HCT116 (cell line): ENCODE results near the gene IGF2BP1.
A peak's percentile ranks its signal among the peaks of the same experiment; 100 is the strongest.

Source experiments
- ATF3 ChIP-seq: IDR thresholded peaks from 2 replicates; pipeline ENCODE4 v1.6.1; 2012
- CEBPB ChIP-seq: IDR thresholded peaks from 2 replicates; pipeline ENCODE4 v1.6.1; 2012; ENCODE audit warnings: low read depth
- CTCF ChIP-seq, 3 experiments: fragments of 200-600 bp in 1 of 3; sonication (generic) in 1 of 3; IDR thresholded peaks in 2 of 3; conservative IDR thresholded peaks in 1 of 3; 2 replicates each; pipeline ENCODE4 v1.5.1; 2012 to 2017; ENCODE audit warnings: low read depth in 2 of 3, low read length in 2 of 3, antibody characterized with exemption in 1 of 3, borderline replicate concordance in 1 of 3, control low read depth in 1 of 3, mild to moderate bottlenecking in 1 of 3, mixed read lengths in 1 of 3, mixed run types in 1 of 3, moderate library complexity in 1 of 3; ENCODE audit not compliant: insufficient read depth in 1 of 3
- EGR1 ChIP-seq: IDR thresholded peaks from 2 replicates; pipeline ENCODE4 v1.6.1; 2012; ENCODE audit warnings: low read depth
- EZH2 ChIP-seq: fragments of 200-600 bp; sonication (generic); IDR thresholded peaks from 2 replicates; pipeline ENCODE4 v1.6.1; 2017; ENCODE audit warnings: antibody characterized with exemption, mixed run types
- EZH2phosphoT487 ChIP-seq: fragments of 200-600 bp; IDR thresholded peaks from 2 replicates; pipeline ENCODE4 v1.6.1; 2018; ENCODE audit warnings: antibody characterized with exemption, borderline replicate concordance
- JUND ChIP-seq: IDR thresholded peaks from 2 replicates; pipeline ENCODE4 v1.6.1; 2012
- MAX ChIP-seq: IDR thresholded peaks from 2 replicates; pipeline ENCODE4 v1.6.1; 2012
- POLR2A ChIP-seq: IDR thresholded peaks from 2 replicates; pipeline ENCODE4 v1.7.0; 2011; ENCODE audit warnings: borderline replicate concordance; ENCODE audit not compliant: insufficient read depth, insufficient read length; ENCODE audit errors: extremely low read depth
- POLR2AphosphoS5 ChIP-seq: IDR thresholded peaks from 2 replicates; pipeline ENCODE4 v1.6.1; 2011; ENCODE audit warnings: mild to moderate bottlenecking, low read depth, low read length, moderate library complexity
- RAD21 ChIP-seq: IDR thresholded peaks from 2 replicates; pipeline ENCODE4 v1.6.1; 2012; ENCODE audit warnings: low read depth, mild to moderate bottlenecking
- REST ChIP-seq: IDR thresholded peaks from 2 replicates; pipeline ENCODE4 v1.6.1; 2012; ENCODE audit warnings: low read depth
- SIN3A ChIP-seq: IDR thresholded peaks from 2 replicates; pipeline ENCODE4 v1.6.1; 2012; ENCODE audit warnings: low read depth
- ZNF274 ChIP-seq: fragments of 200-500 bp; sonication (Bioruptor generic); IDR thresholded peaks from 2 replicates; pipeline ENCODE4 v1.6.1; 2014; ENCODE audit warnings: mild to moderate bottlenecking, low read depth, low read length, inconsistent platforms

GRCh38 chr17:49051269-49051668 lies 54.1 kb downstream of the IGF2BP1 start:
- TF ChIP-seq JUND (no peak), EZH2phosphoT487 (no peak), REST (no peak), POLR2A (no peak), CTCF (IDR thresholded peaks at IDR 0.05 in 2 of 3, conservative IDR thresholded peaks at IDR 0.05 in 1 of 3; ENCODE audit: borderline replicate concordance in 1 of 3, insufficient read depth in 1 of 3, low read depth in 2 of 3, low read length in 2 of 3) (0 out of 6 replicates have a peak, but pooled peaks of 1 of the 3 experiments have one; percentile 8), SIN3A (no peak), ATF3 (no peak), RAD21 (0 out of 2 replicates have a peak, but pooled peaks have one; percentile 5), CEBPB (no peak), POLR2AphosphoS5 (no peak), ZNF274 (no peak), EZH2 (no peak), EGR1 (no peak), MAX (no peak)
